Measurements from ENCODE around the gene EPHB2. TPM values are rescaled to one million over a fixed set of nuclear protein-coding genes. Genes with fewer than 3 reads are reported as not detected.

The EPHB2 gene
- total and polyA plus RNA-seq, 8 donors: 0.13 to 88.1 (median 2.6) TPM; not detected in 1

DNA sequence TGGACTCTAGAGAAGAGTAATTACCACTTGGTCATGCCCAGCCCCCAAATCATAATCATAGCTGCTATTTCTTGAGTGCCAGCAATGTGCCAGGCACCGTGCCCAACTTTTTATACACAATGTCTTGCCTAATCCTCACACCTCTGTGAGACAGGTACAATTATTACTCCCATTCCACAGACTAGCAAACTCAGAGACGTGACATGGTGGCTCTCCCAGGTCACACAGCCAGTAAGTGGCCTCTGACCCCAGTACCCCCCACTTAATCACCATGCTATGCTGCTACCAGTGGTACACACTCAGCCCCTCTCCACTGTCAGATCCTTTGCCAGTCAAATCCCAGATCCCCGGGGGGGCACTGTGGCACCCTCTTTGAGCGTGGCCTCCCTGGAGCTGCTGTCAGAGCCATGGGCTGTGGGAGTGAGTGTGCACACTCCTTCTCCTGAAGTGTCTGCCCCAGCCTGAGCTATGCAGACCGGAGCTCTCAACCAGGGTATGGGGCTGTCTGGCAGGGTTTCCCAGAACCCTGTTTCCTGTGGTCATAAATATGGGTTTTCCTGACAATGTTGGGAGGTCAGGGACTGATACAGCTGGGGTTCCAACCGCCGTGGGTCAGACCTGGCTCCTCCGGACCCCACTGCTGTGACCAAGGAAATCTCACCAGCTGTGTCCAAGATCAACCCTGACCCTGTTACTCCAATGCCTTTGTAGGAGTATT, 210.3 kb downstream of the EPHB2 start:
- H3K27me3 ChIP-seq: peaks cover 0 to 31% (median 0%) of the 10 kb centered on the region in 3 donors
- peaks cover 0 to 4% (median 0%) of the 10 kb centered on the region in 4 donors for H3K4me1 ChIP-seq
- intact Hi-C loops (cut with DNase I; ENCODE audit: low total_unique reads): no loop called here
- 70 to 83% (median 81%) methylated on average over 6 to 8 of the region's 8 CpGs for WGBS, 5 donors
- no peaks in the 10 kb centered on the region for H3K9me3 ChIP-seq
- no peak for DNase-seq
- H3K27ac ChIP-seq: no peak overlapping the region
- TF ChIP-seq POLR2AphosphoS5 (IDR thresholded peaks at IDR 0.05): no peak
- no peak for TF ChIP-seq POLR2A (IDR thresholded peaks at IDR 0.05)
- TF ChIP-seq, protein P1, sequence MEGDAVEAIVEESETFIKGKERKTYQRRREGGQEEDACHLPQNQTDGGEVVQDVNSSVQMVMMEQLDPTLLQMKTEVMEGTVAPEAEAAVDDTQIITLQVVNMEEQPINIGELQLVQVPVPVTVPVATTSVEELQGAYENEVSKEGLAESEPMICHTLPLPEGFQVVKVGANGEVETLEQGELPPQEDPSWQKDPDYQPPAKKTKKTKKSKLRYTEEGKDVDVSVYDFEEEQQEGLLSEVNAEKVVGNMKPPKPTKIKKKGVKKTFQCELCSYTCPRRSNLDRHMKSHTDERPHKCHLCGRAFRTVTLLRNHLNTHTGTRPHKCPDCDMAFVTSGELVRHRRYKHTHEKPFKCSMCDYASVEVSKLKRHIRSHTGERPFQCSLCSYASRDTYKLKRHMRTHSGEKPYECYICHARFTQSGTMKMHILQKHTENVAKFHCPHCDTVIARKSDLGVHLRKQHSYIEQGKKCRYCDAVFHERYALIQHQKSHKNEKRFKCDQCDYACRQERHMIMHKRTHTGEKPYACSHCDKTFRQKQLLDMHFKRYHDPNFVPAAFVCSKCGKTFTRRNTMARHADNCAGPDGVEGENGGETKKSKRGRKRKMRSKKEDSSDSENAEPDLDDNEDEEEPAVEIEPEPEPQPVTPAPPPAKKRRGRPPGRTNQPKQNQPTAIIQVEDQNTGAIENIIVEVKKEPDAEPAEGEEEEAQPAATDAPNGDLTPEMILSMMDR (IDR thresholded peaks at IDR 0.05): no peak
- no peak for TF ChIP-seq EP300 (IDR thresholded peaks at IDR 0.05)
- H3K4me3 ChIP-seq: no peak overlapping the region
- no peaks in the 10 kb centered on the region for H3K36me3 ChIP-seq

DNA sequence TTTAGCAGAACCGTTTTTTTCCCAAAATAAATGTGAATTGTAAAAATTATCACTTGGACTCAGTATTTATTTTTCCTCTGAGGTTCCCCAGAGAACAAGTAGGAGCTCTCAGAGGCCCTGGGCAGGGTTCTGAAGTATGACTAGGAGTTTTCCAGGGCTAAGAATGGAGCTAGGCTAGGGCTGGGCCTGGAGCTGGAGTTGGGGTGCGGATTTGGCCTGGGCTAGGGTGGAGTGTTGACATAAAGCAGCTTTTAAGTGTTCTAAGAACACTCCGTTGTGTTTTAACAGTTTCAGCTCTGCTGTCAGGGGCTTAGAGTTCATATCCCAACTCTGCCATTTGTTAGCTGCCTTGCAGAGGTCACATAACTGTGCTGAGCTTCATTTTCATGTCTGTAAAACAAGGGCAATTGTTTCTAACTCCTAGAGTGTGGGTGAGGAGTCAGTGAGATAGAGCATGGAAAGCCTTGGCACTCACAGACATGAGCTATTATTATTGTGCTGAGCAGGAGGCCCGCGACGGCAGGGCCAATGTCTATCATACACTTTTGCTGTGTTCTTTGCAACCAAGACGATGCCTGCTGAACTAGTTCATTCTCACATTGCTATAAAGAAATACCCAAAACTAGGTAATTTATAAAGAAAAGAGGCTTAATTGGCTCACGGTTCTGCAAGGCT, 210.9 kb downstream of the EPHB2 start:
- Histone ChIP-seq H3K27me3 (peaks cover 0 to 30% (median 0%) of the 10 kb centered on the region in 3 donors), H3K36me3 (no peaks in the 10 kb centered on the region), H3K9me3 (no peaks in the 10 kb centered on the region), H3K27ac (no peak overlapping the region), H3K4me1 (peaks cover 0 to 3% (median 0%) of the 10 kb centered on the region in 4 donors), H3K4me3 (no peak overlapping the region)
- intact Hi-C loops (cut with DNase I; ENCODE audit: low total_unique reads): no loop called here
- DNase-seq: no peak
- TF ChIP-seq POLR2A (IDR thresholded peaks at IDR 0.05) (no peak), EP300 (IDR thresholded peaks at IDR 0.05) (no peak), POLR2AphosphoS5 (IDR thresholded peaks at IDR 0.05) (no peak)
- TF ChIP-seq, protein P1 (IDR thresholded peaks at IDR 0.05): no peak
- 69 to 86% (median 72%) methylated on average over 8 of the region's 8 CpGs for WGBS, 5 donors

DNA sequence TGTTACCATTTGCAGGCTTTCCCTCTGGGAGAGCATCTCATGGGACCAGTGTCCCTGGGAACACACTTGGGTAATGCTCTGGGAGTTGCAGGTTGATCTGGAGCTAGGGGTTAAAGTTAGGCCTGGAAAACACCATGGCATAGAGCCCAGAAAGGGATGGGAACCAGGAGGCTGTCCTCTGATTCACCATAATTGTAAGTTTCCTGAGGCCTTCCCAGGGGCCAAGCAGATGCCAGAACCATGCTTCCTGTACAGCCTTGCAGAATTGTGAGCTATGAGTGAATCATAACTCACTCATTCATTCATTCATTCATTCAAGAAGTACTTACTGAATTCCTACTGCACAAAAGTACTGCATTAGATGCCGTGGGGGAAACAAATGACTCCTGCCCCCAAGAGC, 212.0 kb downstream of the EPHB2 start:
- H3K4me1 ChIP-seq: no peaks in the 10 kb centered on the region
- no peaks in the 10 kb centered on the region for H3K36me3 ChIP-seq
- intact Hi-C loops (cut with DNase I; ENCODE audit: low total_unique reads): no loop called here
- peaks cover 0 to 37% (median 0%) of the 10 kb centered on the region in 3 donors for H3K27me3 ChIP-seq
- no peaks in the 10 kb centered on the region for H3K9me3 ChIP-seq
- 83 to 100% (median 96%) methylated on average over 1 of the region's 1 CpG for WGBS, 5 donors
- no peak overlapping the region for H3K4me3 ChIP-seq
- TF ChIP-seq POLR2A (IDR thresholded peaks at IDR 0.05): no peak
- TF ChIP-seq, protein P1 (IDR thresholded peaks at IDR 0.05): no peak
- TF ChIP-seq POLR2AphosphoS5 (IDR thresholded peaks at IDR 0.05): no peak
- no peak for TF ChIP-seq EP300 (IDR thresholded peaks at IDR 0.05)
- DNase-seq: no peak
- no peak overlapping the region for H3K27ac ChIP-seq

DNA sequence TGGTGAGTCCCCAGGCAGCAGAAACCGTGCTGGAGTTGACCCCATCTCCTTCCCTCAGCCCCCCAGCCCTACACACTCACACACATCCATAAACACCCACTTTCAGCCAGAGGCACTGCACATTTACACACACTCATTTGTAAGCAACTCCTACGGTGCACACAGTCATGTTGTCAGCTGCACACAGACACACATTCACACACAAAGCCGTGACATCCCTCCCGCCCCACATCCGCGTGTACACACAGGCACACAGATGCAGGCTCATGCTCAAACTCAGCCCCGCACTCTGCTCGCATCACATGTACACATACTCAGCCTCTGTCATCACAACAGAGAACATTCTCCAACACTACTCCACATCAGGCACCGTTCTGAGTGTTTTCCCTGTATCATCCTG, 214.5 kb downstream of the EPHB2 start:
- 64 to 73% (median 70%) methylated on average over 9 of the region's 9 CpGs for WGBS, 5 donors
- no peaks in the 10 kb centered on the region for H3K36me3 ChIP-seq
- TF ChIP-seq, protein P1 (IDR thresholded peaks at IDR 0.05): no peak
- TF ChIP-seq EP300 (IDR thresholded peaks at IDR 0.05) (no peak), POLR2AphosphoS5 (IDR thresholded peaks at IDR 0.05) (no peak), POLR2A (IDR thresholded peaks at IDR 0.05) (no peak)
- H3K27me3 ChIP-seq: peaks cover 0 to 46% (median 0%) of the 10 kb centered on the region in 3 donors
- no peak for DNase-seq
- intact Hi-C loops (cut with DNase I; ENCODE audit: low total_unique reads): no loop called here
- no peaks in the 10 kb centered on the region for H3K4me1 ChIP-seq
- no peak overlapping the region for H3K4me3 ChIP-seq
- H3K27ac ChIP-seq: no peak overlapping the region
- no peaks in the 10 kb centered on the region for H3K9me3 ChIP-seq
